IPS-20b (cell line): ENCODE data around the gene PRDM10.
"Not testable (repeated sequence)": the region's sequence is repeated elsewhere in the genome, so short reads cannot be mapped to it uniquely, and the experiment has no call there.

Source experiments
- H3K27ac ChIP-seq: one replicate; pipeline ENCODE4 v1.5.1; 2013; ENCODE audit warnings: low read length
- H3K27me3 ChIP-seq: 2 replicates; pipeline ENCODE4 v1.6.1; 2013; ENCODE audit warnings: mild to moderate bottlenecking, low read length, inconsistent platforms; ENCODE audit not compliant: insufficient read depth
- H3K36me3 ChIP-seq: 2 replicates; pipeline ENCODE4 v1.6.1; 2013; ENCODE audit warnings: low read depth, mild to moderate bottlenecking, inconsistent platforms, low read length, moderate library complexity; ENCODE audit not compliant: insufficient read depth
- H3K4me1 ChIP-seq: 2 replicates; pipeline ENCODE4 v1.6.1; 2013; ENCODE audit warnings: mild to moderate bottlenecking, control low read depth, inconsistent platforms, low read length, moderate library complexity; ENCODE audit not compliant: insufficient read depth
- H3K4me3 ChIP-seq: 2 replicates; pipeline ENCODE4 v1.5.1; 2013; ENCODE audit warnings: mild to moderate bottlenecking, low read length, inconsistent platforms
- H3K9ac ChIP-seq: 2 replicates; pipeline ENCODE4 v1.6.1; 2013; ENCODE audit warnings: low read depth, mild to moderate bottlenecking, inconsistent platforms, low read length, moderate library complexity
- H3K9me3 ChIP-seq: 2 replicates; pipeline ENCODE4 v1.6.1; 2013; ENCODE audit warnings: mild to moderate bottlenecking, low read depth, low read length, inconsistent platforms; ENCODE audit not compliant: insufficient read depth

The PRDM10 gene

DNA sequence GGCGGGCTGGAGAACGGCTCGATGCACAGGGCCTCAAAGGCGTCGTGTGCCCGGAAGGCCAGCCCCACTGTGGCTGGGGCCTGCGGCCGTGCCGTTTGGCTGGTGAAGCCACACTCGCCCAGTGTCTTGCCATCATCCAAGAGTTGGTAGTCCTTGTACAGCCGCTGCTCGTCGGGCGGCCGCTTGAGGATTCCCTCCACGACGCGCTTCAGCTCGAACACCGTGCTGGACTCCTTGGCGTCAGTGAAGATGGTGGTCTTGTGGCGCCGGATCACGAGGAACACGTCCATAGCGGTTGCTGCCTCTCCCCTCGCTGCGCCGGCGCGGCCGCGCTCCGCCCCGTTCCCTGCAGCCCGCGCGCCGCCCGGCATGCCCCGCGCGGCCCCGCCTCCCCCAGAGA lies 30.3 kb upstream of the PRDM10 start:
- no peaks in the 10 kb centered on the region for H3K9me3 ChIP-seq
- no peaks in the 10 kb centered on the region for H3K36me3 ChIP-seq
- H3K4me1 ChIP-seq = peaks cover 3% of the 10 kb centered on the region
- no peak overlapping the region for H3K27ac ChIP-seq
- no peak overlapping the region for H3K4me3 ChIP-seq
- H3K9ac ChIP-seq = no peak overlapping the region
- no peaks in the 10 kb centered on the region for H3K27me3 ChIP-seq

DNA sequence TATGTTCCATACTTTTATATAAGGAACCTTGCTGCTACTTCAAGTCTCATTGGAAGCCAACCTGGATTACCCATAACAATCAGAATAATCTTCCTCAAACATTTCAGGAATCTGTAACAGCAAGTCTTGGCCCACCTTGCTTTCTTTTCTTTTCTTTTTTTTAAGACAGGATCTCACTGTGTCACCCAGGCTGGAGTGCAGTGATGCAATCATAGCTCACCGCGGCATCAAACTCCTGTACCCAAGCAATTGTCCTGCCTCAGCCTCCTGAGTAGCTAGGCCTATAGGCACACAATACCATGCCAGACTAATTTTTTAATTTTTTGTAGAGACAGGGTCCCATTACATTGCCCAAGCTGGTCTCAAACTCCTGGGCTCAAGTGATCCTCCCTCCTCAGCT lies 29.3 kb upstream of the PRDM10 start:
- H3K9ac ChIP-seq = no peak overlapping the region
- peaks cover 3% of the 10 kb centered on the region; the same call in 1 of the 2 replicates for H3K4me1 ChIP-seq
- H3K4me3 ChIP-seq = no peak overlapping the region
- no peaks in the 10 kb centered on the region for H3K9me3 ChIP-seq
- no peaks in the 10 kb centered on the region for H3K36me3 ChIP-seq
- no peaks in the 10 kb centered on the region for H3K27me3 ChIP-seq
- no peak overlapping the region for H3K27ac ChIP-seq

DNA sequence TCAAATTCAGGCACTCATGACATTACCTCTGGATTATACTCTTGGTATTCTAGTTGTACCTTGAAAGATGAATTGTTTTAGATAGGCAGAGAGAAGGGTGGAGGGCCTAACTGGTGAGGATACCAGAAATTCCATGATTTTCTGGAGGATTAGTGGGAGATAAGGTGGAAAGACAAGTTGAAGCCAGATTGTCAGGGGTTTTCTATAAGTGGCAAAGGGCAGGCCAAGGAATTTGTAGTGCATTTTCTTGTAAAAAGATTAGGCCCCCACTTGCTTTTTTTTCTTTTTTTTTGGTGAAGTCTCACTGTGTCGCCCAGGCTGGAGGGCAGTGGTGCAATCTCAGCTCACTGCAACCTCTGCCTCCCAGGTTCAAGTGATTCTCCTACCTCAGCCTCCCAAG lies 28.4 kb upstream of the PRDM10 start:
- no peaks in the 10 kb centered on the region for H3K36me3 ChIP-seq
- H3K4me1 ChIP-seq = peaks cover 3% of the 10 kb centered on the region; the same call in 1 of the 2 replicates
- no peak overlapping the region for H3K4me3 ChIP-seq
- no peaks in the 10 kb centered on the region for H3K27me3 ChIP-seq
- H3K9ac ChIP-seq = no peak overlapping the region
- H3K27ac ChIP-seq = no peak overlapping the region
- H3K9me3 ChIP-seq = no peaks in the 10 kb centered on the region

DNA sequence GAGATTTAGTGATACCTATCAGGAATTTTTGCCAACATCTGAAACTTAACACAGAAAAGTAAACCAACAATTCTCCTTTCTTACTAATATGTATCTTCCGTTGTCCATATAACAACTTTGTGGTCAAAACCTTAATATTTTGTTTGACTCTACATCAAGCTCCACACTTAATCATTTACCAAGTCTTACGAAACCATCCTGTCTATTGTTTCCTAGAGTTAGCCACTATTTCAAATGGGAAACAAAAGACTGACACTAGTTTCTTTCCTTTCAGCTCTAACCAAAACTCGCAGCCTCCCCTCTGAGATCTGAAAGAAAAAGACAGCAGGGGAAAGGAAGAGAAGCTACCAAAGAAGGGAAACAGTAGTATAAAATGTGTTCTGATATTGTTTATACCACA lies 26.5 kb upstream of the PRDM10 start:
- no peak overlapping the region for H3K9ac ChIP-seq
- no peak overlapping the region for H3K27ac ChIP-seq
- H3K4me1 ChIP-seq = peaks cover 3% of the 10 kb centered on the region; the same call in 1 of the 2 replicates
- H3K4me3 ChIP-seq = no peak overlapping the region
- no peaks in the 10 kb centered on the region for H3K27me3 ChIP-seq
- no peaks in the 10 kb centered on the region for H3K36me3 ChIP-seq
- H3K9me3 ChIP-seq = no peaks in the 10 kb centered on the region

DNA sequence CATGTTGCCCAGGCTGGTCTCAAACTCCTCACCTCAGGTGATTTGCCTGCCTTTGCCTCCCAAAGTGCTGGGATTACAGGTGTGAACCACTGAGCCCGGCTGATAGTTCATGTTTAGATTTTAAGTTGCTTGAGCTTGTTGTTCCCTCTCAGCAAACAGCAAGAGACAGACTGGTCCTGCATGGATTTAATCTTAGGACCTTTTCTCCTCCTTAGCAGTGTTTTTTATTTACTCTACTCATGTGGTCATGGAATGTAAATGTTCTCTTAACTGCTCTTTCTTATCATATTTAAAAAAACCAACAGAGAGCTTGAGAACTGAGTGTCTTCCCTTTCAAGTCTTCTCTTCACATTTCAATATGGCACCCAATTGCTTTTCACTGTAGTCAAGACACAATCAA lies 22.7 kb upstream of the PRDM10 start:
- H3K36me3 ChIP-seq = no peaks in the 10 kb centered on the region
- no peaks in the 10 kb centered on the region for H3K9me3 ChIP-seq
- H3K4me1 ChIP-seq = no peaks in the 10 kb centered on the region
- H3K9ac ChIP-seq = no peak overlapping the region
- H3K27me3 ChIP-seq = no peaks in the 10 kb centered on the region
- no peak overlapping the region for H3K27ac ChIP-seq
- no peak overlapping the region for H3K4me3 ChIP-seq

DNA sequence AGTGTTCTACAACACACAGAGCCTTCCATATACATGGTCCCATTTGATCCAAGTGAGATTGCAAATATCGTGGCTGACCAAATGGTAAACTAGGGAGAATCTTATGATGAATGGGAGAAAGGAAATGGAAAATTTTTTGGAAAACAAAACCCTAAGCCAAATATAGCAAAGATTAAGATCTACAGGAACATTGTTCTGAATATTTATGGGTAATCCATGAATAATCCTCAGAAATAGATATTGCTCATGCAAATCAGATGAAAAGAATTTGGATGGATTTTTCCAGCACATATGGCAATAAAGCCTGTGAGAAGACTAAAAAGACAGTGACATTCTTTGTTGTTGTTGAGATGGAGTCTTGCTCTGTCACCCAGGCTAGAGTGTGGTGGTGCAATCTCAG lies 21.7 kb upstream of the PRDM10 start:
- Histone ChIP-seq H3K27me3 (no peaks in the 10 kb centered on the region), H3K4me1 (no peaks in the 10 kb centered on the region; the same call in 1 of the 2 replicates), H3K9me3 (no peaks in the 10 kb centered on the region), H3K4me3 (no peak overlapping the region), H3K27ac (no peak overlapping the region), H3K36me3 (no peaks in the 10 kb centered on the region), H3K9ac (no peak overlapping the region)

DNA sequence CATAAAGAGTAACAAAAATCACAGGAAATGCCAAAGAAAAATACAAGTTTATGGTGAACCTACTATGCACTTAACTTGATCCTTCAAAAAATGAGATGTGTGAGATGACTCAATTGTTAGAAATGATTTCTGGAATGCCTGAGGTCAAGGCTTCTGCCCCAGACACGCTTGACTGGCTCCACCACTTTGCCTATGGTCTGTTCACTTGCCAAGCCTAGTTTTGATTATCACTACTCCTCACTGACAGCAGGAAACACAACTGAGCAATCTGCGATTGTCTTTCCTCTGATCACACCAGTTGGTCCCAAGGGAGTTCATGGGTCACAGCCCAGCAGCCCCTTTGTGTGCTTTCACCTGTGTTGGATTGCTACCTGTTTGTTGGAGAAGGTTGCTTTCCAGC lies 20.6 kb upstream of the PRDM10 start:
- H3K27ac ChIP-seq = no peak overlapping the region
- no peak overlapping the region for H3K4me3 ChIP-seq

DNA sequence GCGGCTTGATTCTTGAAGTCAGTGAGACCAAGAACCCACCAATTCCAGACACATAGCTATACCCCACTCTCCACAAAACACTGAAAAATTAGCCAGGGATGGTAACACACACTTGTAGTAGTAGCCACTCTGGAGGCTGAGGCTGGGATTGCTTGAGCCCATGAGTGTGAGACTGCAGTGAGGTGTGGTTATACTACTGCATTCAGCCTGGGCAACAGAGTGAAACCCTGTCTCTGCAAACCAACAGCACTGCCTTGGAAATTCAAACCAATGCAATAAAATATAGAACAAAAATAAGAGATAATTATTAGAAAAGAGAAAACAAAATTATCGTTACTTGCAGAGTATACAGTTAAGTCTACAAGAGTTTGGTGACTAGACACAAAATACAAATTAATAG lies 20.2 kb upstream of the PRDM10 start:
- H3K4me1 ChIP-seq = no peaks in the 10 kb centered on the region; the same call in 1 of the 2 replicates
- H3K27me3 ChIP-seq = no peaks in the 10 kb centered on the region
- H3K36me3 ChIP-seq = no peaks in the 10 kb centered on the region
- H3K9me3 ChIP-seq = no peaks in the 10 kb centered on the region
- H3K4me3 ChIP-seq = no peak overlapping the region
- no peak overlapping the region for H3K9ac ChIP-seq
- H3K27ac ChIP-seq = no peak overlapping the region

More for the DNA sequence above, 20.6 kb upstream of the PRDM10 start:
- no peak overlapping the region for H3K9ac ChIP-seq
- no peaks in the 10 kb centered on the region for H3K27me3 ChIP-seq
- no peaks in the 10 kb centered on the region for H3K9me3 ChIP-seq
- H3K36me3 ChIP-seq = no peaks in the 10 kb centered on the region
- no peaks in the 10 kb centered on the region; the same call in 1 of the 2 replicates for H3K4me1 ChIP-seq

DNA sequence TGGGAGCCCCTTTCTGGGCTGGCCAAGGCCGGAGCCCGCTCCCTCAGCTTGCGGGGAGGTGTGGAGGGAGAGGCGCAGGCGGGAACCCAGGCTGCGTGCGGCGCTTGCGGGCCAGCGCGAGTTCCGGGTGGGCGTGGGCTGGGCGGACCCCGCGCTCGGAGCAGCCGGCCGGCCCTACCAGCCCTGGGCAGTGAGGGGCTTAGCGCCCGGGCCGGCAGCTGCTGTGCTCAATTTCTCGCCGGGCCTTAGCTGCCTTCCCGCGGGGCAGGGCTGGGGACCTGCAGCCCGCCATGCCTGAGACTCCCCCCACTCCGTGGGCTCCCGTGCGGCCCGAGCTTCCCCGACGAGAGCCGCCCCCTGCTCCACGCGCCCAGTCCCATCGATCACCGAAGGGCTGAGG lies 19.0 kb upstream of the PRDM10 start:
- H3K27ac ChIP-seq, H3K36me3 ChIP-seq, H3K9ac ChIP-seq, H3K27me3 ChIP-seq, H3K4me3 ChIP-seq, H3K9me3 ChIP-seq, H3K4me1 ChIP-seq: not testable (repeated sequence)

DNA sequence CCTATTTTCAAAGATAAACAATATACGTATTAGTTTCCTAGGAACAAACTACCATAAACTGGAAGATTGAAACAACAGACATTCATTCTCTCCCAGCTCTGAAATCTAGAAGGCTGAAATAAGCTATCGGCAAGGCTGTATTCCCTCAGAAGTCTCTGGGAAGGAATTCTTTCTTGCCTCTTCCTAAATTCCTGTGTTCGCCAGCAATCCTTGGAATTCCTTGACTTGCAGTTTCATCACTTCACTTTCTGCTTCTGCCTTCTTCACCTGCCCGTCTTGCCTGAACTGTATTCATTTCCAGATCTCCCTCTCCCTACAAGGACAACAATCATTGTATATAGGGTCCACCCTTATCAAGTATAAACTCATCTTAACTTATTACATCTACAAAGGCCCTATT lies 17.7 kb upstream of the PRDM10 start:
- Histone ChIP-seq H3K27ac (no peak overlapping the region), H3K27me3 (no peaks in the 10 kb centered on the region), H3K4me1 (no peaks in the 10 kb centered on the region; the same call in 1 of the 2 replicates), H3K9me3 (0 out of 2 replicates have a peak, but pooled peaks cover 9% of the 10 kb centered on the region), H3K4me3 (no peak overlapping the region), H3K9ac (no peak overlapping the region), H3K36me3 (no peaks in the 10 kb centered on the region)

DNA sequence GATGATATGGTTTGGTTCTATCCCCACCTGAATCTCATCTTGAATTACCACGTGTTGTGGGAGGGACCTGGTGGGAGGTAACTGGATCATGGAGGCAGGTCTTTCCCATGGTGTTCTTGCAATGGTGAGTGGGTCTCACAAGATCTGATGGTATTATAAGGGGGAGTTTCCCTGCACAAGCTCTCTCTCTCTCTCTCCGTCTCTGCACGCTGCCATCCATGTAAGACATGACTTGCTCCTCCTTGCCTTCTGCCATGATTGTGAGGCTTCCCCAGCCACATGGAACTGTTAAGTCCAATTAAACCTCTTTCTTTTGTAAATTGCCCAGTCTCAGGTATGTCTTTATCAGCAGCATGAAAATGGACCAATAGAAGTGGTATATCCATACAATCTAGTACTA lies 13.2 kb upstream of the PRDM10 start:
- H3K27ac ChIP-seq, H3K27me3 ChIP-seq, H3K4me1 ChIP-seq, H3K36me3 ChIP-seq, H3K9me3 ChIP-seq, H3K9ac ChIP-seq, H3K4me3 ChIP-seq: not testable (repeated sequence)

DNA sequence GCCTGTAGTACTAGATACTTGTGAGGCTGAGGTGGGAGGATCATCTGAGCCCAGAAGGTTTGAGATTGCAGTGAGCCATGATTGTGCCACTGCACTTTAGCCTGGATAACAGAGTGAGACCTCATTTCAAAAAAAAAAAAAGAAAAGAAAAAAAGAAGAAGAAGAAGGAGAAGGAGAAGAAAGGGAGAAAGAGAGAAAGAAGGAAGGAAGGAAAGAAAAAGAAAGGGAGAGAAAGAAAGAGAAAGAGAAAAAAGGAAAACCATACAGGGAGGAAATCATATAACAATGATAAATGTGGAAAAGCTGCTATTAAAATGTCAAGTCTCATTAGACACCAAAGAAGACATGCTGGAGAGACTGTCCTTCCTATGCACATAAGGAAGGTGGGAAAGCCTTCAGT lies 5.7 kb upstream of the PRDM10 start:
- Histone ChIP-seq H3K9ac (no peak overlapping the region), H3K36me3 (no peaks in the 10 kb centered on the region), H3K27me3 (no peaks in the 10 kb centered on the region), H3K9me3 (no peaks in the 10 kb centered on the region), H3K4me3 (no peak overlapping the region), H3K4me1 (peaks cover 3% of the 10 kb centered on the region; the same call in 1 of the 2 replicates), H3K27ac (no peak overlapping the region)

DNA sequence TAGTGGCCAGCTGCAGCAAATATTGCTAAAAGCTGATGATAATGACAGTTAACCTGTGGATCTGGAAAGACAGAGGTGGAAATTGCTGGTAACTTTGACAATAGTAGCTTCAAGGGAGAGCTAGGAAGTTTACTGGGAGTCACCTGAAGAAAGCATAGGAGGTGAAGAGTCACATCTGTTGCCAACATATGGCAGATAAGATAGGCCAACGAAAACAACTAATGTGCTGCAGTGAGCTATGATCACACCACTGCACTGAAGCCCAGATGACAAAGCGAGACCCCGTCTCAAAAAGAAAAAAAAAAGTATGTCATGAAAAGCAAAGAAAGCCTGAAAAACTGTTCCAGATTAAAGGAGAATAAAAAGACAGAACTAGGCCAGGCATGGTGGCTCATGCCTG lies 4.3 kb upstream of the PRDM10 start:
- no peak overlapping the region for H3K4me3 ChIP-seq
- peaks cover 3% of the 10 kb centered on the region; the same call in 1 of the 2 replicates for H3K4me1 ChIP-seq
- H3K9me3 ChIP-seq = no peaks in the 10 kb centered on the region
- no peak overlapping the region for H3K9ac ChIP-seq
- H3K36me3 ChIP-seq = no peaks in the 10 kb centered on the region
- H3K27ac ChIP-seq = no peak overlapping the region
- no peaks in the 10 kb centered on the region for H3K27me3 ChIP-seq
